Astrocyte of the hippocampus (primary cell): ENCODE measurements around the gene NAA10.

Source experiments
- DNase-seq: peaks from one replicate; pipeline ENCODE4 v3.0.0; 2011; ENCODE audit warnings: low read depth, low spot score

NAA10 gene

DNA sequence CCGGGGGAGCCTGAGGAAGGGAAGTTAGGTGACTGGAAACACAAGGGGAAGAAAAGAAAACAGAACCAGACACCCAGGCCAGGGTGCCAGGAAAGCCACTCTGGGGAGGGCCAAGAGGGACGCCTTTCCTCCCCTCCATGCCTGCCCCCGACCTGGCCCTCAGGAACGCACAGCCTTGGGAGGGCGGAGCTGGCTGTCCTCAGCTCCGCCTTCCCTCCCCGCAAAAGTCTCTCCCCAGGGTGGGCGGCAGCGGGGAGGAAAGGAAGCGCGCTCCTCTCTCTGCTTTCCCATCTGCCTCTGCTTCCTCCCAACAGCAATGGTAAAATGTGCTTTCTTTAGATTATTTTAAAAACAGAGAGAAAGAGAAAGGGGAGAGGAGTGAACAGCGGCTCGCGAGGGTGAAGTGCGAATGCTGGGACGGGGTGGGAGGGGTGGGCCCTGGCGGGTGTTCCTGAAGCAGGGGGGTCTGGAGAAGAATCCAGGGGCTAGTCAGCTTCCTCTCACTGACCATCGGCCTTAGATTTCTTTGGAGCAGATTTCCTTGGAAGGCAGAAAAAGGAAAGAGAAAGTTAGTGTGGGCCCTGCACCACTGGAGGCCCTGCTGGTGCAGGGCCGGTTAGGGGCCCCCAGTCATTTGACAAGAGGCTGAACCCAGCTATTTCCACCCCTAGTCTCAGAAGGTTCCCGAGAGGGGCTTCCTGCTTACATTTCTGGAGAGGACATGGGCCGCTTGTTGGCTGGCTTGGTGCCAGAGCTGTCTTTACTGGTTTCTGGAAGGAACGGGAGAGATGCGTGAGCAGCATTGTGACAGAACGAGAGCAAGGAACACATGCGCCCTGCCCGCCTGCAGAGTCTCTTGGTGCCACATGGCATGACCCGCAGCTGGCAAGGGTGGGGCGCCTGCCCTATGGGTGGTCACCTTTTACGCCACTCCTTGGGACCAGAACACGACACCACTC, 14.3 kb upstream of the NAA10 start:
- DNase-seq, result no peak

DNA sequence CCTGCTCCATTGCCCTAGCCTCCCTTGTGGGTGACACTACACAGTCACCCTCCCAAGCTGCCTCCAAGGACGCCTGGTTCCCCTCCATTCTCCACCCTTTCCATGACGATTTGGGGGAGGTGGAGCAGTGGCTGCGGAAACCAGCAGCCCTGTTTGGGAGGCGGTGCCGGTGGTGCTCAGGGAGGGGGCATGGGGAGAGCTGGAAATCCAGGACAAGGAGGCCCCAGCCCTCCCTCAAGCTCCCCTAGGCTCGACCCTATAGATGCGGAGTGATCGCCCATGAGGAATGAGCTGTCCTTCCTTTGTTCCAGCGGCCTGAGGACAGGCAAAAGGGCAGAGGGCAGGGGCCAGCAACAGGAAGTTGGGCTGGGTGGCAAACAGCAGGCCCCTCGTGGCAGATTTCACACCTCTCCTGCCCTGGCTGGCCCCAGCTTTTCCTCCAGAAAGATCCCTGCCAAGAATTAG, 13.2 kb upstream of the NAA10 start:
- no peak for DNase-seq

DNA sequence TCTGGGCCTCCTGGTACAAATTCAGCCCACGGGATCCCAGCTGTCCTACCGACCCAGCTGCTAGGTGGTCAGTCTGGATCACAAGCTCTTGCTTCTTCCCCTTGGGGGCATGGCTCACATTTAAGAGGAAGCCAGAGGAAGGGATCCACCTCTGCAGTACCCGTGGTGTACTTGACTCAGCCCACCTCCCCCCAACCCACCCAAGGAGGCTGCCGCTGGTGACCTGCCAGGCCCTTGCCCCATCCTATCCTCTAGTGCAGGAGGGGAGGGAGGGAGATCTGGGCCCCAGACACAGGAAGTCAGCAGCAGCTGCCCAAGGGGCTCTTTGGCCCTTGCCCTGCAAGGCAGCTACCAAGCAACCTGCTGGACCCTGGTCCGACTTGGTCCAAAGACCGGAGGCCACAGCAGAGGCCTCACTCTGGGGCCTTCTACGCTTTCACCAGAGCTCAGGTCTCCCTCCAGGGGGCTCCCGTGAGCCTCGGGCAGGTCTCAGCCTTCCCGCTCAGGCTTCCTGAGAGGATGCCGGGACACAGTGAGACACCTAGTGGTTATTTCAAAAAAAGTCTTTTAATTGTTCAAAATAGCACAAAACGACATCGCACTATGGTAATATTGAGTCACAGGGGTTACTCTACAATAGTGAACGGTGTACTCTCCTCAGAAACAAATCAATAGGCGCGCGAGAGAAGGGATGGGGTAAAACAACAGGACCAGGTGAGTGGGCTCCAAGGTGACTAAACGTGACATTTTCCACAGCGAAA, 12.4 kb upstream of the NAA10 start:
- DNase-seq, result peak; percentile 85

DNA sequence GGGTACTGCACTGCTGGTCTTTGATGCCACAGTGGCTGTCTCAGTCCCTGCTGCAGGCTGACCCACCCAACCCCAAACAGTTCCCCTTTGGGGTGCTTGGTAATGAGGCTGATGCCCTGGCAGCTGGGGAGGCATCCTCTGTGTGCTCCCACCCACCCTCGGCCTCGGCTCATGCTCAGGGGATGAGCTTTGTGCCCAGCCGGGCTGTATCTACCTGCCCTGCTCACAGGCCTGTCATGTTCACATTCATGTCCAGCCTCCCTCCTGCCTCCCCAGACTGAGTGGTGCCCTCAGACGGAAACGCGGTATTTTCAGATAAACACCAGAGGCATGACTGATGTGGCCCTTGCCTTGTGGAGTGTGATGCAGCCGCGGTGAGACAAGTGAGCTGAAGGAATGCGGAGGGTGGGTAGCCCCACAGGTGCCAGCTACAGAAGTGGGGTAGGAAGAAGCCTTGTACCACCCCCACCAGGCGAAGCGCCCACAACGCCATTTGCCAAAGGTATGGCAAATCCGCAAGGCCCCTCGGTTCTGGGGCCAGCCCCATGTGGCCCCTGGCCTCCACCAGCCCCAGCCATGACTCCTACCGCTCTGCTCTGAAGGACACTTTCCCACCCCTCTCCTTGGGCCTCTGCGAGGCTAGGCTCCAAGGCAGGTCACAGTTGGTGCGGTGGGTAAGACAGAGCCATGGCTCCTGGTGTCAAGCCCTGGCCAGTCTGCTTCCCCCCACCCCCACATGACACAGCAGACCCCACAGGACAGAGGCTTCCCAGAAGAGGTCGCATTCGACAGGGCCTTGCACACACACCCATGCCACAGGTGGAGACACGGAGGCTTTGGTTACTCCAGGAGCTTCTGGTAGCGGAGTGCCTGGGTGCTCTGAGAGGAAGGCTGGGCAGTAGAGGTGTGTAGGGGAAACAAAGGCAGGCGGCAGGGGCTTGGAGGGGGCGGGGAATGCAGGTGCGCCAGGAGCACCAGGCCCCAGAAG, 11.4 kb upstream of the NAA10 start:
- DNase-seq, result no peak

DNA sequence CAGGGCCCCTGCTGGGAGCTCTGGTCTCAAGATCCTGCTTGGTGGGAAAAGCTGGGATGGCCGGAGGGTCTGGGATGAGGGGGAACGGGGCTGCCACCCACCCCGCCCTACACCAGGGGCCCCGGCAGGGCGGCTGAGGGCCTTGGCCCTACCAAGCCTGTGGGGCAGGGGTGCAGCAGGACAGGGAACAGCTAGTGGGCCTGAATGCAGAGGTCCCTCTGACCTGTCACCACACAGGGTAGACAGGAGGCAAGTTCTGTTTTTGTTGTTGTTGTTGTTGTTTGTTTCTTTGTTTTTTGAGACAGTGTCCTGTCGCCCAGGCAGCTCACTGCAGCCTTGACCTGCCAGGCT, 9.9 kb upstream of the NAA10 start:
- no peak for DNase-seq

DNA sequence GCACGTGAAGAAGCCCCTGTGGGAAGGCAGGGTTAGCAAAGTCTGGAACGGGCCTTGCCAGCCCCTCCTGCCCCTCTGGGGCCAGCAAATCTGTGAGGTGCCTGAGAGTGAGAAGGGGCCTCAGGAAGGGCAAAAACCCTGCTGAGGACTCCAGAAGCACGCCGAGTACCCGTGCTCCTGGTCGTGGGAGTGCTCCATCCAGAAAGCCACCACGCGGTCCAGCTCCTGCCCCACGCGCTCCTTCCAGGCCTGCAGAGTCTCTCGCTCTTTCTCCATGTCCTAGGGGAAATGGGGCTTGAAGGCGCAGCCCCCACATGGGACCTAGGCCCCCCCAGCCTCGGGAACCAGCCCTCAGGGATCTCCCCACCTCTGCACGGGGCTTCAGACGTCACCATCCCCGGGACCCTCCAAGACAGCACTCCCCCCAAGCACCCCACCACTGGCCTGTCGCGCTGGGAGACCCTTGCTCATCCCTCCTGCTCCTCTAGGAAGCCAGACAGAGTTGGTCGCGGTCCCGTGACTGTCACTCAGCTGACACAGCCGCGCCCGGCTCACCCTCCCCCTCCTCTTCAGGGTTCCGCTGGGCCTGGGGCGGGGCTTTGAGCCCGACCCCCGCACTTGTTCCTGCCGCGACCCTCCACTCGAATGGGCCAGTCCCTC, 9.4 kb upstream of the NAA10 start, which contains the start of gene RENBP:
TSS of gene RENBP (minus strand) at position 504 of the 660 bp plus-strand sequence. CDS start at position 471, 33 bp downstream.
- no peak for DNase-seq

DNA sequence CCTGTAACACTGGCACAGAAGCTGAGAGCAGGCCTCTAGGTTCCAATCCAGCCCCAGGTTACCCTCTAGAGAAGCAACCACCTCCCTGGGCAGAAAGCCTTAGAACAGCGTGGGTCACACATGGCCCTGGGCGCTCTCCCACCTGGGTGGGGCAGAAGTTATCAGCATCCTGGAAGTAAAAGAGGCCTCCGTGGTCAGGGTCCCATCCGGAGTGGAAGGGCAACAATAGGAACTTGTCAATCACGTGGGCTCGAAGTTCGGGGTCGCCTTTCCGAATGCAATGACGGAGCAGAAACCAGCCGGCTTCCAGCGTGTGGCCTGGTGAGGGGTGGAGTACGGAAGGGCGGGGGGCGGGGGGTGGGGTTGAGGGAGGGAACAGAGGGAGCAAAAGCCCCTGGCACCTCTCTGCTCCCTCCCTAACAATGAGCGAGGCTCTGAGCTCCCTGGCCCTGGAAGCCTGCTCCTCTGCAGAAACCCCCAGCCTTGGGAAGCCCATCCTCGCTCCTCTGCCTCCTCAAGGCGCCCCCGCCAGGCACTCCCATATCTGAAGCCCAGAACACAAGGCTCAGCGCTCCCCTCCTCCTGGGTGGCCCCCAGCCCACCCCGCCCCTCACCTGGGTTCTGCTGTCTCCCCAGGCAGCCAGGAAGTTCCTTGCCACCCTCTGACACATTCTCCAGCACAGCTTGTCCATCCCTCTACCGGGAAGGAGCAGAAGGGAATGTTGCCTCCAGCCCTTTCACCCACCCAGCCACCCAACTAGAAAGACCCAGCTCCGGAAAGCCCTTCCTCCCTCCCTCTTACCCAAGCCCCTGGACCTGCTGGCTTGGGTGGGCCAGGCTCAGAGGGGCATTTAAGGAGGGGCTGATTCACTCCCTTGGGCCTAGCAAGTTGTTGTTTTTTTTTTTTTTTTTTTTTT, 6.8 kb upstream of the NAA10 start:
- no peak for DNase-seq

DNA sequence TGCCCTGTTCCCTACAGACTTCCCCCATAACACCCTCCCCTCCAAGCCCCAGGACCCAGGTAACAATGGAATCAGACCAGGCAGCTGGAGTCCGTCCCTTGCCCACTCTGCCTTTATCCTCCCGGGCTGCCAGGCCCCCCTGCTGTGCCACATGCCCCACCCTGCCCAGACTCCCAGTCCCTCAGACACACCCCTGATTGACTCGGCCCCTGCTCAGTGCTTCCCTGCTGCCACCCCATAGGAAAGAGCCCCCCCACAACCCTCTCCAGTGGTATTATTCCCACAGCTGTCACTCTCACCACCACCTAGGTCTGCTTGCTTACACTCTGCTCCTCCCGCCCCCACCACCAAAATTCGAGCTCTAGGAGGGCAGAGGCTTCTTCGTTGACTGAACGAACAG, 4.7 kb upstream of the NAA10 start:
- DNase-seq, result no peak

DNA sequence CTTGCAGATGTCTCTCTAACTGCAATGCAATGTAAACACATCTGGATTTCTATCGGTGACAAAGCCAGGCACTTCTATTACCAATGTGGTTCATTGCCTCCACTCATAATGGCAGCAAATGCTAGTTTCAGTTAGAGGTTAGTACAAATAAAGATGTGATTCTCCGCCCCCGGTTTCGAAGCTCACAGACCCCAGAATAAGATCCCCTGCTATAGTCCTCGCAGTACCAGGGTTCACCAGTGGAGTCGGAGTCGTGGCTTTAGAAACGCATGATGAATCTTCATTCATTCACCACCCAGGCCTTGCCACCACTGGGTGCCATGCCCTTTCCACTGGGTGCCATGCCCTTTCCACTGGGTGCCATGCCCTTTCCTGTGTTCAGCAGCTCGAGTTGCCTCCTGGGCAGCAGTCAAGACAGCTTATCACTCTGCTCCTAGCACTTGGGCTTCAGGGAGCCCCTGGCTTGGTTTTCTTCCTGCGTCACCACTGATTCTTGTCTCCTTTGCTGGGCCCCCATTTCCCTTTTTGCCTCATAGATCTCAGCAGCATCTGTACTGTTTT, 3.5 kb upstream of the NAA10 start:
- DNase-seq, result no peak

DNA sequence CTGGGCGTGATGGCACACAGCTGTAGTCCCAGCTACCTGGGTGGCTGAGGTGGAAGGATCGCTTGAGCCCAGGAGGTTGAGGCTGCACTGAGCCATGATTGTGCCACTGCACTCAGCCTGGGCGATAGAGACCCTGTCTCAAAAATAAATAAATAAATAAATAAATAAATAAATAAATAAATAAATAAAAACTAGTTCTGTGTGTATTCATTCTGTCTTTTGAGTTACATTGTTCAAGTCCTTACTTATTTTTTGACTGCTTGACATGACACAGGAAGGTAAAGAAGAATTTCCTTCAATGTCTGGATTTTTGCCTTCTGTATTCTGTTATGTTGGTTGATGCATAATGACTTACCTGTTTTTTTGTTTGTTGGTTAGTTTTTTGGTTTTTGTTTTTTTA, 2.2 kb upstream of the NAA10 start:
- DNase-seq, result no peak

DNA sequence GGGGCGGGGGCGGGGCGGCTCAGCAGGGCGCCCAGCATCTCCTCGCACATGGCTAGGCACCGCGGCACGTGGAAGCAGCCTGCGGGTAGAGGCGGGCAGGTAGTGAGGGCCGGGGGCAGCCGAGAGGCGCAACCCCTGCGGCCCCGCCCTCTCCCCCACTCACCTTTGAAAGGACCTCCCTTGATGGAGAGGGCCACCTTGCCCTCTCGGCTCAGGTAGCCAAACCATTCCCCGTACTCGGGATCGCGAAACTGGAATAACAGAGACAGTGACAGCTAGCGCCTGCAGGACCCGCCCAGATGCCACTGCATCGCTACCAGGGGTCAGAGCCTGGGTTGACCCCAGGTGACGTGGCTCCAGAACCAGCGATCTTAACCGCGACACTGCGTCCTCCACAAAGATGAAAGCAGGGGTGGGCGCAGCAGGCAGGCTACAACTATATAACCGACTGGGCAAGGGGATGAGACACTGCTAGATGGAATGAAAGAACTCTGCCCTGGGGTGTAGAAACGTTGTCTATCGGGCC, 552 bp upstream of the NAA10 start:
- no peak for DNase-seq

DNA sequence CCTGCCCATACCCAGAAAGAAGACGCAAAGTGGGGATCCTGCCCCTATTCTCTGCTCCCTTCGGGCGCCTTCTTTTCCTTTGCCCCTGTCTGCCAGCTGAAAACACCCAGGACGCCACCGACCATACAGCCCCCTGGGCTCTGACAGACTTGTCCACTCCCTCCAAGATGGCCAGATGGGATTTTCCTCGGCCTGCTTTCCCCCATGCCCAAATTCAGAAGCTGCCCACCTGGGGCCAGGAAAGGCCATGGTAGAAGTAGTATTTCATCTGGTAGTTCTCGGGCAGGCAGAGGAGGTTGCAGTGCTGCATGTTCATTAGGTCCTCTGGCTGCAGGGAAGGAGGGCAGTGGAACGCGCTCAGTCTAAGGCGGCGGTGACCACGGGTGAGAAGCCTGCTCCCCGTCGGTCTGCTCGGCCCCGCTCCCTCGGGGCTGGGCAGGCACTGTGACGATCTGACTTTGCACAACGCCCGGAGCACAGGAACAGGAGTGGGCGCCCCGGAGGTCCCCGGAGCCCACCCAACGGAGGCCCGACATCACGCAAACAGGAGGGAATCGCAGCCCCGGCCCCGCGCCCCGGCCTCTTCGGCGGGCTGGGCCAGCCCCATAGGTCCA, 582 bp downstream of the NAA10 start:
- DNase-seq, result no peak

DNA sequence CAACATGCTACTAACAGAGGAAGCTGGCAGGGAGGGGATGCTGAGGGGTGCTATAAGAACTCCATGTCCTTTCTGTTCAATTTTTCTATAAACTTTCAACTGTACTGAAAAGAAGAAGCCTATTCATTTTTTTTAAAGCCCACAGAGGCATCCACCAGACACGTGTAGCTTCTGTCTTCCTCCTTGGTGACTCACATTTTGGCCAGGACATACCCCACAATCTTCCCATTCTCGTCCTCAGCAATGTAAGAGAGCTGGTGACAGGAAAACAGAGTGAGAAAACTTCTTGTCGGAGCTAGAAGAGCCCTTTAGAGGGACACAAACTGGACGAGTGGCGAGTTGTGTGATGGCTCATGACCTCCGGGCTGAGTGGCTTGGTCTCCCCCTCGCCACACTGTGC, 1.1 kb downstream of the NAA10 start:
- no peak for DNase-seq

DNA sequence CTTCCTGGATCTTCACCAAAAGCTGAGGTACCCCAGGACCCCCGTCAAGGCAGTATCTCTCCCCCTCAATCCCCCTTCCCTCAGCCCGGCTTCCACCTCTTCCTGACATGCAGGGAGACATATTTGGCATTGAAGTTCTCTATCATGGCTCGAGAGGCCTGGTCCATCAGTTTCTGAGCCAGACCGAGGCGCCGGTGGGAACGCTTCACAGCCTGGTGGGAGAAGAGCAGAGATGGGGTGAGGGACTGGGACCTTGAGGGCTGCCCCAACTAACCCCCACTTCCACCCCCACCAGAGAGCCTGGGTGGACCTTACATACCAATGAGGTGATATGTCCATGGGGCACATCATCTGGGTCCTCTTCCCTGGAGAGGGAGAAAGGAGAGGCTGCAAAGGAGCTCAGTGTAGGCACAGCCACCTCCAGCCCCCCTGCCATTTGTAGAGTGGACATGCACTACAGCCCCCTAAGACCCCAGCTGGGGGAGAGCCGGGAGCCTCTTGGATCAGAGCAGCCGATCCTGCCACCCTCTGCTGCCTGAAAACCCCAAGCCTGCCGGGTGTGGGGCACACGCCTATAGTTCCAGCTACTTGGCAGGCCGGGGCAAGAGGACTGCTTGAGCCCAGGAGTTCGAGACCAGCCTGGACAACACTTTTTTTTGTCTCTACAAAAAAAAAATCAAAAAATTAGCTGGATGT, 2.5 kb downstream of the NAA10 start:
- DNase-seq, result no peak

DNA sequence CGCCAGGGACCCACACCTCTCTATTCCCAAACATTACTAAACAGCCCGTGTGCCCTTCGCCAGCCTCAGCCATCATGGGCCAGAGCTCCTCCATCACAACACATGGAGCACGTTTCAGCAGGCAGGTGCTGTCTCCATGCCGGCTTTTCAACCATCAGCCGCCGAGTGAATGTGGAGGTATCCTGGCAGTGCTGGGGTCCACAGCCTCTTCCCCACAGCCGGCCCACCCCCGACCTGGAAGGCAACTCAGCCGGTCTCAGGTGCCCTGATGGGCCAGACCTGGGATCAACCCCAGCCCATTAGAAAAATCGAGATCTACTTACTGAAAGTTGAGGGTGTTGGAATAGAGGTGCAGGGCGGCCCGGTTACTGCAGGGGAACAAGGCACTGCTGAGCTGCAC, 3.1 kb downstream of the NAA10 start:
- DNase-seq, result no peak

DNA sequence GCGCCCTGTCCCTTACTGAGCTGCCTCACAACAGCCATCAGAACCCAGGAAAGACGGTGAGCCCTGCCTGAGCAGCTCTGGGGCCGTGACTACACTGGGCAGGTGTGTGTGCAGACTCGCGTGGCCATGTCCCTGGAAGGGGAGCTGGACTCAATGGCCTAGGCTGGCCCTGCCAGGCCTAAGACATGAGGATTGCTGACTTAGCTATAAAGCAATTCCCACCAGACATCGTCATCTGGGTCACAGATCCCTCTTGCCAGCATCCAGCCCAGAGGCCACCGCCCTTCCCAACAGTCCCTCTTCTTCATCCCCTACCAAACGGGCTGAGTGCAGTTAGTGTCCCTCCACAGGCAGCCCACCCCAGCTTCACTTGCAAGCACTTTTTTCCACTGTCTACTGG, 3.7 kb downstream of the NAA10 start:
- DNase-seq, result no peak

DNA sequence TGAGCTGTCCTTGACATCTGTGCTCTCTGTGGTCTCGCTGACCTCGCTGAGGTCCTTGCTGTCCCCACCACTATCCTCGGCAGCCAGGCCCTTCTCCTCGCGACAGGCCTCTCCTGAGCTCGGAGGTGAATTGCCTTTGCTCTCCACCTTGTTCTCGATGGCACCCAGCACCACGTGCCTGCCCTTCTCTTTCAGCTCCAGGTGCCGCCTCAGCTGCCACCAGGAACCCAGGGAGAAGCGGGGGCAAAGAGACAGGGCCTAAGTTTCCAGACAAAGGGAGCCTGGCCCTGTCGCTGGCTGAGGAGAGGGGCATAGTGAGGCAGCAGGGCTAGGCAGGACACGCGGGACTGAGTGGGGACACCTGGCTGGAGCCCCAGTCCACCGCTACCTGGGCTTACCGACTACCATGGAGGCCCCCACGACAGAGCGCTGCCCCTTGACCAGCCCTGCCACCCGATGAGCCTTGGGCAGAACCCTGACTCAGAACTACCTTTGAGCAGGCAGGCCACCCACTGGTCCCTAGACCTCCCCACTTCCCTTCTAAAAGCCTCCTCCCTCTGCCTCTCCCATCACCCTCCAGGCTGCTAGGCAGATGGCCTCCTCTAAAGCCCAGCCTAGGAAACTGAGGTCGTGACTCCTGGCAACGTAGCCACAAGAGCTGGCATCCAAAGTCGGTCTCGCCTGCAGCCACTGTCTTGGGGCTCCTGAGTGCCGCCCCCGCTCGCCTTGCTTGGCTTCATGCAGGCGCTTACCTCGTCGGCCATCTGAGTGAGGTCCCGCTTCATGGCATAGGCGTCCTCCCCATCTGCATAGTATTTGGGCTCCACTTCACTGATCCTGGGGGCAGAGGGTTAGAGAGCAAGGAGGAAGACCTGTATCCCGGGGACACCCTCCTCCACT, 4.6 kb downstream of the NAA10 start:
- no peak for DNase-seq
